Dendritic cell treated with granulocyte-macrophage colony-stimulating factor and Interleukin-4, amounts not matched to agents 40 ng/mL and 50 ng/mL, for 4 days (primary cell): ENCODE results near the gene OCRL.

ENCODE experiments used
- H3K27ac Mint-ChIP-seq: one replicate; pipeline ENCODE4 v1.8.0; 2022; ENCODE audit warnings: mild to moderate bottlenecking, mixed read lengths
- H3K27me3 Mint-ChIP-seq: one replicate; pipeline ENCODE4 v1.8.0; 2022; ENCODE audit warnings: mild to moderate bottlenecking, mixed read lengths
- H3K36me3 Mint-ChIP-seq: one replicate; pipeline ENCODE4 v1.8.0; 2022; ENCODE audit warnings: low read depth, mixed read lengths
- H3K4me1 Mint-ChIP-seq: one replicate; pipeline ENCODE4 v1.8.0; 2022; ENCODE audit warnings: low read depth, mixed read lengths
- H3K4me3 Mint-ChIP-seq: one replicate; pipeline ENCODE4 v1.8.0; 2022; ENCODE audit warnings: mild to moderate bottlenecking, moderate library complexity, mixed read lengths
- H3K9me3 Mint-ChIP-seq: one replicate; pipeline ENCODE4 v1.8.0; 2022; ENCODE audit warnings: mixed read lengths
- intact Hi-C: fragments of 100-400 bp; cut with micrococcal nuclease; formaldehyde crosslinking; loops from one replicate; pipeline ENCODE4 v1.15.0; 2022

OCRL gene

DNA sequence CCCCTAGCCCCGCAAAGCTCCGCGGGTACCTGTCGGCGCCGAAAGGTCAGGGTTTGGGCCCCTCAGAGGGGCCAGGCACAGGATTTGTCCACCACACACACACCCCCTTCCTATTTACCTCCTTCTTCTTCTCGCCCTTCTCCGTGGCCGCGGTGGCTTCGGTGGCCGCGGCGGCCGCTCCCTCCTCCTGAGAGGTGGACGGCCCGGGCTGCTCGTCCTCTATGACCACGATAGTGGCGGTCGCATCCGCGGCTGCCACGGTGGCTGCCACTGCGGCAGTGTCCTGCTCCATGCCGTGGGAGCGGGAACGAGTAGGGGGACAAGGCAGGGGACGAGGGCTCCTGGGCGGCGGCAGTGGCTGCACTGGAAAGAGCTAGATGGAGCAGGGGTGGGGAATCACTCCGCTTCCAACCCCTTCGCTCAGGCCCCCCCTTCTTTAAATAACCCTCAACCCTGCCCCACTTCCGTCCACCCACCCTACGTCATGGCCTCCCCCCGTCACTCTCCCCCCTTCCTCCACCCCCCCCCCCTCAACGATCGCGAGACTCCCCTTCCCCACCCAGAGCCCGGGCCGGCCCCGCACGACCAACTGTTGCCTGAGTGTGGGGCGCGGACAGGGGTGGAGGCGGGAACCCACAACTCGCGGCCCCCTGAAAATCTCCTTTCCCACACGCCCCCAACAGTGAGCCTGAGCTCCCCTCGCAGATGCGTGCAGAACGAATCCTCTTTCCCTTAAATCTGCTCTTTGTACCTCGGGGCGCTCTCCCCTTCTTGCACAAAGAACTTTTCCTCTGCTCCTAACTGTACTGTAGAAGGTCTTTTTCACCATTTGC, 16.8 kb upstream of the OCRL start, which contains the start of gene SMARCA1:
Gene SMARCA1 (minus strand): TSS at position 412 of the 833 bp plus-strand sequence. CDS start 120 bp downstream, at position 292.
- intact Hi-C loops = no loop called here
- Mint-ChIP-seq H3K36me3 (peaks cover 6% of the 10 kb centered on the region), H3K9me3 (no peaks in the 10 kb centered on the region), H3K4me3 (peak within 1 kb of the TSS; percentile 87), H3K27me3 (peaks cover 24% of the 10 kb centered on the region), H3K4me1 (no peaks in the 10 kb centered on the region), H3K27ac (peak within 1 kb of the TSS; percentile 56)

- Mint-ChIP-seq H3K27me3 (peaks cover 24% of the 10 kb centered on the region), H3K9me3 (no peaks in the 10 kb centered on the region), H3K36me3 (peaks cover 6% of the 10 kb centered on the region), H3K4me3 (no peak overlapping the region), H3K27ac (no peak overlapping the region), H3K4me1 (no peaks in the 10 kb centered on the region)
- intact Hi-C loops = no loop called here
Measured at GRCh38 chrX:129524250-129524850, 15.7 kb upstream of the OCRL start.

- no peaks in the 10 kb centered on the region for H3K9me3 Mint-ChIP-seq
- no peak overlapping the region for H3K4me3 Mint-ChIP-seq
- intact Hi-C loops = no loop called here
- no peak overlapping the region for H3K27ac Mint-ChIP-seq
- peaks cover 6% of the 10 kb centered on the region for H3K4me1 Mint-ChIP-seq
- peaks cover 6% of the 10 kb centered on the region for H3K36me3 Mint-ChIP-seq
- peaks cover 21% of the 10 kb centered on the region for H3K27me3 Mint-ChIP-seq
Measured at GRCh38 chrX:129525162-129525561, 14.9 kb upstream of the OCRL start.

DNA sequence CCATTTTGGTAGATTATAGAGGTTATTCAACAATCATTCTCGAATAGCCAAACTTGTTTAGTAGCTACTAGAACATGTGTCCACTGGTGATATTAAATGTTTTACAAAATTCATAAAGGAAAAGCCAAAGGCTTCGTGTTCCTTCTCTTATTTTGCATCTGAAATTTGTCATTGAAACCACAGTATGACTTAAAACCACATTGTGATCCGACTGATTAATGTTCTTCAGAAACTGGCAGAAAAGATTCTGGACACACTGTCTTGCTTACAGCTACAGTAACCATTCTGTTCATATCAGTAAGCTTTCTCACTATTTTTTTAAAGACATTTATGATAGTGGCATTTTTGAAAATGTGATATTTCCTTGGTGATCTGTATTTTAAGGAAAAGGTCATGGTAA, 14.2 kb upstream of the OCRL start:
- intact Hi-C loops = no loop called here
- Mint-ChIP-seq H3K27me3 (peaks cover 20% of the 10 kb centered on the region), H3K36me3 (peaks cover 6% of the 10 kb centered on the region), H3K4me1 (peaks cover 6% of the 10 kb centered on the region), H3K9me3 (no peaks in the 10 kb centered on the region), H3K4me3 (no peak overlapping the region), H3K27ac (no peak overlapping the region)

DNA sequence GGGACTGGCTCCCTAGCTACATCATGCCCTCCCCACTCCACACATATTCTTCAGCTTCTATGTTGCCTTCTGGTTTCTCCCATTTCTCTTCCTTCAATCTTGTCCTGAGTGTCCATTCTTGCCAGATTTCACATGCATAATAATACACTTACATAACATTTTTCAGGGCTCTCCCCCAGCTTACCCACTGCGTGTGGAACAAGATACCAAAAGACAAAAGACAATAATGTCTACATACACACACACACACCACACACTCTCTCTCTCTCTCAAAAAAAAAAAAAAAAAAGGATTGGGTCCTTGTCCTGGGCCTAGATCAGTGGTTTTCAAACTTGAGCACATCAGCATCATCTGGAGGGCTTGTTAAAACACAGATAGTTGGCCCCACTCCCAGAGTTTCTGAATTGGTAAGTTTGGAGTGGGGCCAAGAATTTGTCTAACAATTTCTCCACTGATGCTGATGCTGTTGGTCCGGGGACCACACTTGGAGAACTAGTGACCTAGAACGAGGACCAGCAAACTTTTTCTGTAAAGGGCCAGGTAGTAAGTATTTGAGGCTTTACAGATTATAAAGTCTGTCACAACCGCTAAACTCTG, 10.3 kb upstream of the OCRL start:
- intact Hi-C loops = no loop called here
- H3K36me3 Mint-ChIP-seq = no peaks in the 10 kb centered on the region
- peaks cover 3% of the 10 kb centered on the region for H3K27me3 Mint-ChIP-seq
- H3K9me3 Mint-ChIP-seq = no peaks in the 10 kb centered on the region
- H3K4me1 Mint-ChIP-seq = peaks cover 6% of the 10 kb centered on the region
- no peak overlapping the region for H3K4me3 Mint-ChIP-seq
- H3K27ac Mint-ChIP-seq = no peak overlapping the region

DNA sequence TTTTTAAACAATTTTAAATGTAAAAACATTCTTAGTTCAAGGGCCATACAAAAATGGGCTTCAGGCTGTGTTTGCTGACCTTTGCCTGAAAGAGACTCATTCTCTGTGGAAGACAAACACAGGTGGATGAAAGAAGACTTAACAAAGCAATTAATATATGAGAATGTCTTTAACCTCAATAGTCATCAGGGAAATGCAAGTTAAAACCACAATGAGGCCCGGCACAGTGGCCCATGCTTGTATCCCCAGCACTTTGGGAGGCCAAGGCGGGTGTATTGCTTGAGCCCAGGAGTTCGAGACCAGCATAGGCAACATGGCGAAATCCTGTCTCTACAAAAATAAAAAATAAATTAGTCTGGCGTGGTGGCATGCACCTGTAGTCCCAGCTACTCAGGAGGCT, 9.6 kb upstream of the OCRL start:
- H3K36me3 Mint-ChIP-seq = no peaks in the 10 kb centered on the region

GRCh38 chrX:129531132-129531531, 8.9 kb upstream of the OCRL start:
- intact Hi-C loops = no loop called here
- Mint-ChIP-seq H3K4me3 (no peak overlapping the region), H3K27ac (no peak overlapping the region), H3K4me1 (peaks cover 6% of the 10 kb centered on the region), H3K9me3 (no peaks in the 10 kb centered on the region), H3K36me3 (no peaks in the 10 kb centered on the region), H3K27me3 (peaks cover 1% of the 10 kb centered on the region)

More for the DNA sequence above, 9.6 kb upstream of the OCRL start:
- Mint-ChIP-seq H3K4me3 (no peak overlapping the region), H3K9me3 (no peaks in the 10 kb centered on the region), H3K27me3 (peaks cover 1% of the 10 kb centered on the region), H3K4me1 (peaks cover 6% of the 10 kb centered on the region), H3K27ac (no peak overlapping the region)
- intact Hi-C loops = no loop called here

DNA sequence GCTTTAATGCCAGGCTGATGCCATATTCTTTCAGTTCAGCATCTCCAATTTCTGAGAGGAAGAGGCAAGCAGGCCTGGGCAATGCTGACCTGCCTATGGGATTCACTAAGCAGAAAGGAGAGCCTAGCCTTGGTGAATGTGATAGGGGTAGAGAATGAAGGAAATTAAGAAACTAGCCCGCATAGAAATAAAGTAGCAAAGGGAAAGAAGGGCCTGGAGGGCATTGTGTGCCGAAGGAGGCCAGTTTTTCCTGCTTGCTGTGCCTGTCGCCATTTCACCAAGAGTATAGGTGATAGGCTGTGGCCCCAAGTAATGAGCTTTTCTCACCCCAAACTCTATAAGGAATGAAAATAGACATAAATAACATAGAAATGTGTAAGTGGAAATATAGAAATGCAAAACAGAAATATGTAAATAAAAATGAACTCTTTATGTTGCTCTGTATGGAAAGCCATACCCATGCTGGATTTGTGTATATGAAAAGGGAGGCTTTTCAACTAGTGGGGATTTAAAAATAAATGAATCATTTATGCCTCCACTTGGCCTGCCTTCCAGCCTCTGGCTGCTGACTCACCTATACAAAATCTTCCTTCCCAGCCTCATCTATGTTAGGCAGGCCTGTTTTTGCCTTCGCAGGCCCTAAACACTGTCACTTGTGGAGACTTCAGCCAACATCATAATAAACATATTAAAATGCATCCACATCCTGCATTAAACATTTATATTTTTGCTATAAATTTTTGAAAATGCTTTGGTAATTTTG, 5.1 kb upstream of the OCRL start:
- no peaks in the 10 kb centered on the region for H3K9me3 Mint-ChIP-seq
- intact Hi-C loops = no loop called here
- no peak overlapping the region for H3K4me3 Mint-ChIP-seq
- no peaks in the 10 kb centered on the region for H3K36me3 Mint-ChIP-seq
- peaks cover 6% of the 10 kb centered on the region for H3K4me1 Mint-ChIP-seq
- peaks cover 4% of the 10 kb centered on the region for H3K27me3 Mint-ChIP-seq
- no peak overlapping the region for H3K27ac Mint-ChIP-seq

- intact Hi-C loops = no loop called here
Measured at GRCh38 chrX:129540722-129541184, 694 bp downstream of the OCRL start.

DNA sequence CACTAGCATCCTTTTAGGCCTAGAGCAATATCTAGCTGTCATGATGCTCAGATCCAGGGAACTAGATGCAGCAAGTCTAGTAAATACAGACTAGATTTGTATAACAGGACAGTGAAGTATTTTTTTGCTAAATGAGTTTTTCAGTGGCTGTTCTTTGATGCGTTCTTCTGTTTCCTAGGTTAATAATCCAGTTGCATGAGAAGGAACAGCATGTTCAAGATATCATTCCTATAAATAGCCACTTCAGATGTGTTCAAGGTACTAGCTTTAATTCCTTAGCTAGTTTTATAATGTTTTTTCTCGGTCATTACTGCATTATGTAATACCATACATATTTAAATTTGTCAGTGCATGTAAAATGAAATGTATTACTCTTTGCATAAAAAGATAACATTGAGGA, 4.7 kb downstream of the OCRL start:
- no peak overlapping the region for H3K27ac Mint-ChIP-seq
- H3K4me1 Mint-ChIP-seq = peaks cover 13% of the 10 kb centered on the region
- H3K36me3 Mint-ChIP-seq = peaks cover 25% of the 10 kb centered on the region
- no peaks in the 10 kb centered on the region for H3K27me3 Mint-ChIP-seq
- intact Hi-C loops = no loop called here
- no peaks in the 10 kb centered on the region for H3K9me3 Mint-ChIP-seq
- no peak overlapping the region for H3K4me3 Mint-ChIP-seq

More at GRCh38 chrX:129540722-129541184, 694 bp downstream of the OCRL start:
- Mint-ChIP-seq H3K4me3 (peak overlapping the region; percentile 72), H3K27ac (peak overlapping the region; percentile 56), H3K36me3 (peaks cover 5% of the 10 kb centered on the region), H3K27me3 (peaks cover 2% of the 10 kb centered on the region), H3K9me3 (no peaks in the 10 kb centered on the region), H3K4me1 (peaks cover 12% of the 10 kb centered on the region)

GRCh38 chrX:129545408-129545807, 5.3 kb downstream of the OCRL start:
- Mint-ChIP-seq H3K9me3 (no peaks in the 10 kb centered on the region), H3K27ac (no peak overlapping the region), H3K36me3 (peaks cover 25% of the 10 kb centered on the region), H3K27me3 (no peaks in the 10 kb centered on the region), H3K4me1 (peaks cover 12% of the 10 kb centered on the region), H3K4me3 (no peak overlapping the region)
- intact Hi-C loops = no loop called here

DNA sequence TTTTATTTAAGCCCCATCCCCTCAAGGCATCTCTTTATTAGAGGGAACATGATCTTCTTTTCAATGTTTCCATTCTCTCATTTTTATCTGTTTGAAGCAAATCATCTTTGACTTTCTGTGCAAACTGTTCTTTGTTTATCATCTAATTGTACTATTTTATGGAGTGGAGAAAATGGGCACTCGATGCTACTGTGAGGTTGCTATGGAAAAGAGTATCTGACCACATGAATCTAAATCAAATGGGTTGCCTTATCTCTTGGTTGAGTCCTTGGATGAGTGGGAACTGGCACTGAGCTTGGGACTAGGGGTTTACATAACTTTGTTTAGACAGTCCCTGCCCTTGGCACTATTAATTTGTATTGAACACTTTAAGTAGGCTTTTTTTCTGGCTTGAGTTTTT, 9.1 kb downstream of the OCRL start:
- intact Hi-C loops = no loop called here
- Mint-ChIP-seq H3K4me1 (peaks cover 5% of the 10 kb centered on the region), H3K27me3 (no peaks in the 10 kb centered on the region), H3K4me3 (no peak overlapping the region), H3K36me3 (peaks cover 30% of the 10 kb centered on the region), H3K9me3 (no peaks in the 10 kb centered on the region), H3K27ac (no peak overlapping the region)

GRCh38 chrX:129553619-129554288, 13.7 kb downstream of the OCRL start:
- Mint-ChIP-seq H3K4me3 (no peak overlapping the region), H3K9me3 (no peaks in the 10 kb centered on the region), H3K27me3 (no peaks in the 10 kb centered on the region), H3K36me3 (peaks cover 34% of the 10 kb centered on the region), H3K4me1 (no peaks in the 10 kb centered on the region), H3K27ac (no peak overlapping the region)
- intact Hi-C loops = no loop called here
